ENCODE results near the gene RAB3C. TPM values are rescaled to one million over a fixed set of nuclear protein-coding genes. Genes with fewer than 3 reads are reported as not detected.

Gene RAB3C
- total RNA-seq, 1 experiment from 2014 or later = 13.3 TPM

DNA sequence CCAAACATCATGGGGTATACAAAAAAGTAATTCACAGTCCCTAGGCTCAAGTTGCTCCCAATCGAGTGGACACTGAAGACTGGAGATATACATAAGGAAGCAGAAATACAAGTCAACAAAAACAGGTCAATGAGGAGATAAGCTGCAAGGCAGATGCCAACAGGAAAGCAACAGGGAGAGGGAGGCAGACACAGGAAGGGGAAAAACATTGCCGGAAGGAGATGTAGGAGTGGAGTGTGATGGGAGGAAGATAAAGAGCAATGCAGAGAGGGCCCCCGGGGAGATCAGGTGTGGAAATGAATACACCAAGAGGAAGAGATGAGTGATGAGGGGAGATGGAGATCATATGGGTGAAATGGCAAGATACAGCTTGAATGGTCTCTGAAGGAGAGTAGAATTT, 243.0 kb downstream of the RAB3C start (continued):
- TF ChIP-seq, protein P1, sequence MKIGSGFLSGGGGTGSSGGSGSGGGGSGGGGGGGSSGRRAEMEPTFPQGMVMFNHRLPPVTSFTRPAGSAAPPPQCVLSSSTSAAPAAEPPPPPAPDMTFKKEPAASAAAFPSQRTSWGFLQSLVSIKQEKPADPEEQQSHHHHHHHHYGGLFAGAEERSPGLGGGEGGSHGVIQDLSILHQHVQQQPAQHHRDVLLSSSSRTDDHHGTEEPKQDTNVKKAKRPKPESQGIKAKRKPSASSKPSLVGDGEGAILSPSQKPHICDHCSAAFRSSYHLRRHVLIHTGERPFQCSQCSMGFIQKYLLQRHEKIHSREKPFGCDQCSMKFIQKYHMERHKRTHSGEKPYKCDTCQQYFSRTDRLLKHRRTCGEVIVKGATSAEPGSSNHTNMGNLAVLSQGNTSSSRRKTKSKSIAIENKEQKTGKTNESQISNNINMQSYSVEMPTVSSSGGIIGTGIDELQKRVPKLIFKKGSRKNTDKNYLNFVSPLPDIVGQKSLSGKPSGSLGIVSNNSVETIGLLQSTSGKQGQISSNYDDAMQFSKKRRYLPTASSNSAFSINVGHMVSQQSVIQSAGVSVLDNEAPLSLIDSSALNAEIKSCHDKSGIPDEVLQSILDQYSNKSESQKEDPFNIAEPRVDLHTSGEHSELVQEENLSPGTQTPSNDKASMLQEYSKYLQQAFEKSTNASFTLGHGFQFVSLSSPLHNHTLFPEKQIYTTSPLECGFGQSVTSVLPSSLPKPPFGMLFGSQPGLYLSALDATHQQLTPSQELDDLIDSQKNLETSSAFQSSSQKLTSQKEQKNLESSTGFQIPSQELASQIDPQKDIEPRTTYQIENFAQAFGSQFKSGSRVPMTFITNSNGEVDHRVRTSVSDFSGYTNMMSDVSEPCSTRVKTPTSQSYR (CRISPR knock-in tag; IDR thresholded peaks at IDR 0.05) = no peak
- TF ChIP-seq PRRX2 (CRISPR knock-in tag; IDR thresholded peaks at IDR 0.05) = no peak
- no peak for TF ChIP-seq RORB (CRISPR knock-in tag; IDR thresholded peaks at IDR 0.05)
- TF ChIP-seq, protein P2, sequence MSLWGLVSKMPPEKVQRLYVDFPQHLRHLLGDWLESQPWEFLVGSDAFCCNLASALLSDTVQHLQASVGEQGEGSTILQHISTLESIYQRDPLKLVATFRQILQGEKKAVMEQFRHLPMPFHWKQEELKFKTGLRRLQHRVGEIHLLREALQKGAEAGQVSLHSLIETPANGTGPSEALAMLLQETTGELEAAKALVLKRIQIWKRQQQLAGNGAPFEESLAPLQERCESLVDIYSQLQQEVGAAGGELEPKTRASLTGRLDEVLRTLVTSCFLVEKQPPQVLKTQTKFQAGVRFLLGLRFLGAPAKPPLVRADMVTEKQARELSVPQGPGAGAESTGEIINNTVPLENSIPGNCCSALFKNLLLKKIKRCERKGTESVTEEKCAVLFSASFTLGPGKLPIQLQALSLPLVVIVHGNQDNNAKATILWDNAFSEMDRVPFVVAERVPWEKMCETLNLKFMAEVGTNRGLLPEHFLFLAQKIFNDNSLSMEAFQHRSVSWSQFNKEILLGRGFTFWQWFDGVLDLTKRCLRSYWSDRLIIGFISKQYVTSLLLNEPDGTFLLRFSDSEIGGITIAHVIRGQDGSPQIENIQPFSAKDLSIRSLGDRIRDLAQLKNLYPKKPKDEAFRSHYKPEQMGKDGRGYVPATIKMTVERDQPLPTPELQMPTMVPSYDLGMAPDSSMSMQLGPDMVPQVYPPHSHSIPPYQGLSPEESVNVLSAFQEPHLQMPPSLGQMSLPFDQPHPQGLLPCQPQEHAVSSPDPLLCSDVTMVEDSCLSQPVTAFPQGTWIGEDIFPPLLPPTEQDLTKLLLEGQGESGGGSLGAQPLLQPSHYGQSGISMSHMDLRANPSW (CRISPR knock-in tag; conservative IDR thresholded peaks at IDR 0.05; ENCODE audit: low read depth) = no peak

DNA sequence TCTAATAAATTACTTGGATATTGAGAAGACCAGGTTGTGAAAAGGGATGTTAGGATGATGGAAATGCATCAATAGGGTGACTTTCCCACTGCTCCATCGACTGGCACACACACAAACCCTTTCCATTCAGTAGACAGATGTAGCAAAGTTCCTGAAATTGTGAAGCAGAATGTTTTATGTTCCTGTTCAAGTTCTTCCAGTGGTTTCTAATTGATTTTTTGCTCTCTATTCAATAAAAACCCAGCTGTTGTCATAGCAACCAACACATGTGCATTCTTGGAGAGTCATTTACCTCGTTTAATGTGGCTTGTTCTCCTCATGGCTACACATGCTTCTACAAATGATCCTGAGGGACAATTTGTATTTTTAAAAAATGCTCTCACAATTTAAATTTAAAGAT, 244.6 kb downstream of the RAB3C start:
- Mint-ChIP-seq H3K4me1 (no peaks in the 10 kb centered on the region), H3K4me3 (no peak overlapping the region), H3K27ac (no peak overlapping the region), H3K9me3 (no peaks in the 10 kb centered on the region), H3K27me3 (ENCODE audit: low read depth) (no peaks in the 10 kb centered on the region), H3K36me3 (no peaks in the 10 kb centered on the region)
- DNase-seq (ENCODE audit: low spot score) (no peak), ATAC-seq (no peak)
- CTCF ChIA-PET = no interaction called here
- POLR2A ChIA-PET = no interaction called here
- TF ChIP-seq, protein P3, sequence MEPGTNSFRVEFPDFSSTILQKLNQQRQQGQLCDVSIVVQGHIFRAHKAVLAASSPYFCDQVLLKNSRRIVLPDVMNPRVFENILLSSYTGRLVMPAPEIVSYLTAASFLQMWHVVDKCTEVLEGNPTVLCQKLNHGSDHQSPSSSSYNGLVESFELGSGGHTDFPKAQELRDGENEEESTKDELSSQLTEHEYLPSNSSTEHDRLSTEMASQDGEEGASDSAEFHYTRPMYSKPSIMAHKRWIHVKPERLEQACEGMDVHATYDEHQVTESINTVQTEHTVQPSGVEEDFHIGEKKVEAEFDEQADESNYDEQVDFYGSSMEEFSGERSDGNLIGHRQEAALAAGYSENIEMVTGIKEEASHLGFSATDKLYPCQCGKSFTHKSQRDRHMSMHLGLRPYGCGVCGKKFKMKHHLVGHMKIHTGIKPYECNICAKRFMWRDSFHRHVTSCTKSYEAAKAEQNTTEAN (CRISPR knock-in tag; IDR thresholded peaks at IDR 0.05) = no peak
- TF ChIP-seq, protein P4, sequence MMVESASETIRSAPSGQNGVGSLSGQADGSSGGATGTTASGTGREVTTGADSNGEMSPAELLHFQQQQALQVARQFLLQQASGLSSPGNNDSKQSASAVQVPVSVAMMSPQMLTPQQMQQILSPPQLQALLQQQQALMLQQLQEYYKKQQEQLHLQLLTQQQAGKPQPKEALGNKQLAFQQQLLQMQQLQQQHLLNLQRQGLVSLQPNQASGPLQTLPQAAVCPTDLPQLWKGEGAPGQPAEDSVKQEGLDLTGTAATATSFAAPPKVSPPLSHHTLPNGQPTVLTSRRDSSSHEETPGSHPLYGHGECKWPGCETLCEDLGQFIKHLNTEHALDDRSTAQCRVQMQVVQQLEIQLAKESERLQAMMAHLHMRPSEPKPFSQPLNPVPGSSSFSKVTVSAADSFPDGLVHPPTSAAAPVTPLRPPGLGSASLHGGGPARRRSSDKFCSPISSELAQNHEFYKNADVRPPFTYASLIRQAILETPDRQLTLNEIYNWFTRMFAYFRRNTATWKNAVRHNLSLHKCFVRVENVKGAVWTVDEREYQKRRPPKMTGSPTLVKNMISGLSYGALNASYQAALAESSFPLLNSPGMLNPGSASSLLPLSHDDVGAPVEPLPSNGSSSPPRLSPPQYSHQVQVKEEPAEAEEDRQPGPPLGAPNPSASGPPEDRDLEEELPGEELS (CRISPR knock-in tag; IDR thresholded peaks at IDR 0.05) = no peak
- TF ChIP-seq, protein P5, sequence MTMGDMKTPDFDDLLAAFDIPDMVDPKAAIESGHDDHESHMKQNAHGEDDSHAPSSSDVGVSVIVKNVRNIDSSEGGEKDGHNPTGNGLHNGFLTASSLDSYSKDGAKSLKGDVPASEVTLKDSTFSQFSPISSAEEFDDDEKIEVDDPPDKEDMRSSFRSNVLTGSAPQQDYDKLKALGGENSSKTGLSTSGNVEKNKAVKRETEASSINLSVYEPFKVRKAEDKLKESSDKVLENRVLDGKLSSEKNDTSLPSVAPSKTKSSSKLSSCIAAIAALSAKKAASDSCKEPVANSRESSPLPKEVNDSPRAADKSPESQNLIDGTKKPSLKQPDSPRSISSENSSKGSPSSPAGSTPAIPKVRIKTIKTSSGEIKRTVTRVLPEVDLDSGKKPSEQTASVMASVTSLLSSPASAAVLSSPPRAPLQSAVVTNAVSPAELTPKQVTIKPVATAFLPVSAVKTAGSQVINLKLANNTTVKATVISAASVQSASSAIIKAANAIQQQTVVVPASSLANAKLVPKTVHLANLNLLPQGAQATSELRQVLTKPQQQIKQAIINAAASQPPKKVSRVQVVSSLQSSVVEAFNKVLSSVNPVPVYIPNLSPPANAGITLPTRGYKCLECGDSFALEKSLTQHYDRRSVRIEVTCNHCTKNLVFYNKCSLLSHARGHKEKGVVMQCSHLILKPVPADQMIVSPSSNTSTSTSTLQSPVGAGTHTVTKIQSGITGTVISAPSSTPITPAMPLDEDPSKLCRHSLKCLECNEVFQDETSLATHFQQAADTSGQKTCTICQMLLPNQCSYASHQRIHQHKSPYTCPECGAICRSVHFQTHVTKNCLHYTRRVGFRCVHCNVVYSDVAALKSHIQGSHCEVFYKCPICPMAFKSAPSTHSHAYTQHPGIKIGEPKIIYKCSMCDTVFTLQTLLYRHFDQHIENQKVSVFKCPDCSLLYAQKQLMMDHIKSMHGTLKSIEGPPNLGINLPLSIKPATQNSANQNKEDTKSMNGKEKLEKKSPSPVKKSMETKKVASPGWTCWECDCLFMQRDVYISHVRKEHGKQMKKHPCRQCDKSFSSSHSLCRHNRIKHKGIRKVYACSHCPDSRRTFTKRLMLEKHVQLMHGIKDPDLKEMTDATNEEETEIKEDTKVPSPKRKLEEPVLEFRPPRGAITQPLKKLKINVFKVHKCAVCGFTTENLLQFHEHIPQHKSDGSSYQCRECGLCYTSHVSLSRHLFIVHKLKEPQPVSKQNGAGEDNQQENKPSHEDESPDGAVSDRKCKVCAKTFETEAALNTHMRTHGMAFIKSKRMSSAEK (CRISPR knock-in tag; IDR thresholded peaks at IDR 0.05; ENCODE audit: borderline replicate concordance) = no peak
- TF ChIP-seq PRRX2 (CRISPR knock-in tag; IDR thresholded peaks at IDR 0.05) (no peak), FOXP1 (CRISPR knock-in tag; IDR thresholded peaks at IDR 0.05; ENCODE audit: borderline replicate concordance) (no peak), NR2C2 (CRISPR knock-in tag; IDR thresholded peaks at IDR 0.05) (no peak), JAZF1 (CRISPR knock-in tag; IDR thresholded peaks at IDR 0.05) (no peak), ZNF121 (CRISPR knock-in tag; IDR thresholded peaks at IDR 0.05) (no peak), ZNF263 (CRISPR knock-in tag; IDR thresholded peaks at IDR 0.05; ENCODE audit: low read depth) (no peak), FOXK1 (CRISPR knock-in tag; IDR thresholded peaks at IDR 0.05) (no peak), NR3C1 (CRISPR knock-in tag; conservative IDR thresholded peaks at IDR 0.05; ENCODE audit: low read depth) (no peak), ZNF138 (CRISPR knock-in tag; conservative IDR thresholded peaks at IDR 0.05) (no peak), TEAD1 (CRISPR knock-in tag; IDR thresholded peaks at IDR 0.05) (no peak)
- TF ChIP-seq, protein P6, sequence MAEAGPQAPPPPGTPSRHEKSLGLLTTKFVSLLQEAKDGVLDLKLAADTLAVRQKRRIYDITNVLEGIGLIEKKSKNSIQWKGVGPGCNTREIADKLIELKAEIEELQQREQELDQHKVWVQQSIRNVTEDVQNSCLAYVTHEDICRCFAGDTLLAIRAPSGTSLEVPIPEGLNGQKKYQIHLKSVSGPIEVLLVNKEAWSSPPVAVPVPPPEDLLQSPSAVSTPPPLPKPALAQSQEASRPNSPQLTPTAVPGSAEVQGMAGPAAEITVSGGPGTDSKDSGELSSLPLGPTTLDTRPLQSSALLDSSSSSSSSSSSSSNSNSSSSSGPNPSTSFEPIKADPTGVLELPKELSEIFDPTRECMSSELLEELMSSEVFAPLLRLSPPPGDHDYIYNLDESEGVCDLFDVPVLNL (CRISPR knock-in tag; IDR thresholded peaks at IDR 0.05; ENCODE audit: borderline replicate concordance, low read depth) = no peak
- TF ChIP-seq, protein P1 (CRISPR knock-in tag; IDR thresholded peaks at IDR 0.05) = no peak
